HepG2 (cell line): ENCODE results near the gene SOX9. TPM values are rescaled to one million over a fixed set of nuclear protein-coding genes. Genes with fewer than 3 reads are reported as not detected.

Experiments
- ATAC-seq: fragments of 200-7000 bp; cut with Tn5 transposase; 3 replicates; pipeline ENCODE4 v1.9.1; 2020; ENCODE audit warnings: mild to moderate bottlenecking, moderate library complexity
- BruUV-seq: library from RNA; stranded (reverse); fragments of 400-500 nt; replicated peaks from 2 replicates; lab custom pipeline; 2021; lab: Mats Ljungman, UMichigan
- CTCF ChIA-PET: fragments of 300-600 bp; formaldehyde crosslinking; extraction: SDS; loops from one replicate; lab custom pipeline; 2021; ENCODE audit warnings: low total read pairs, inconsistent platforms, low intra/inter-chr PET ratio; lab: Yijun Ruan, JAX
- POLR2A ChIA-PET: fragments of 350-600 bp; sonication (Branson Sonifier 250); formaldehyde crosslinking; loops from one replicate; lab custom pipeline; 2020; ENCODE audit warnings: antibody characterized with exemption, inconsistent platforms; lab: Yijun Ruan, JAX
- DNase-seq: peaks from one replicate; pipeline ENCODE4 v3.0.0-alpha.2; 2015; ENCODE audit warnings: low spot score
- FAIRE-seq: peaks from 3 replicates; lab custom pipeline; 2011; peaks lifted over from hg19 to GRCh38; lab: Jason Lieb, UNC
- H2AFZ ChIP-seq: one replicate; pipeline ENCODE4 v1.6.1; 2011; ENCODE audit warnings: low read length, inconsistent platforms
- H3K27ac ChIP-seq: fragments of 300-600 bp; 3 replicates; pipeline ENCODE4 v1.8.0; 2011; ENCODE audit warnings: mixed run types, mild to moderate bottlenecking, mixed read lengths, low read length, inconsistent platforms; ENCODE audit not compliant: insufficient read depth; ENCODE audit errors: extremely low read length
- H3K27me3 ChIP-seq, 2 experiments: fragments of 200-600 bp in 1 of 2; 2 replicates in 1 of 2; 3 replicates in 1 of 2; pipeline versions ENCODE4 v1.6.0 to v1.8.0; 2011; ENCODE audit warnings: low read length in 2 of 2, mild to moderate bottlenecking in 2 of 2, moderate library complexity in 2 of 2, inconsistent platforms in 1 of 2; ENCODE audit not compliant: insufficient read depth in 2 of 2, control insufficient read depth in 1 of 2
- H3K36me3 ChIP-seq, 2 experiments: fragments of 200-600 bp in 1 of 2; replicated peaks in 1 of 2; 2 replicates in 1 of 2; 3 replicates in 1 of 2; pipeline versions ENCODE4 v1.5.1 to v1.8.0; 2011; ENCODE audit warnings: low read length in 2 of 2, inconsistent platforms in 1 of 2; ENCODE audit not compliant: insufficient read depth in 2 of 2, control insufficient read depth in 1 of 2
- H3K4me1 ChIP-seq: 2 replicates; pipeline ENCODE4 v1.5.1; 2012; ENCODE audit warnings: low read length, inconsistent platforms; ENCODE audit not compliant: insufficient read depth
- H3K4me2 ChIP-seq: 2 replicates; pipeline ENCODE4 v1.6.0; 2011; ENCODE audit warnings: low read depth, low read length, inconsistent platforms
- H3K4me3 ChIP-seq, 3 experiments: fragments of 200-600 bp in 1 of 3; sonication (generic), shearing (Covaris generic) in 1 of 3; replicated peaks in 1 of 3; 2 replicates each; pipeline ENCODE4 v1.5.1; 2011 to 2016; ENCODE audit warnings: low read length in 3 of 3, inconsistent platforms in 2 of 3, low read depth in 2 of 3, mild to moderate bottlenecking in 2 of 3, control low read depth in 1 of 3, mixed read lengths in 1 of 3; ENCODE audit not compliant: insufficient read depth in 1 of 3
- H3K79me2 ChIP-seq: one replicate; pipeline ENCODE4 v1.6.1; 2011; ENCODE audit warnings: low read length, inconsistent platforms; ENCODE audit not compliant: insufficient read depth
- H3K9ac ChIP-seq: 2 replicates; pipeline ENCODE4 v1.6.0; 2011; ENCODE audit warnings: mild to moderate bottlenecking, low read depth, low read length, inconsistent platforms; ENCODE audit not compliant: insufficient read depth
- H3K9me3 ChIP-seq: 2 replicates; pipeline ENCODE4 v1.5.1; 2012; ENCODE audit warnings: mild to moderate bottlenecking, low read length
- H4K20me1 ChIP-seq: 2 replicates; pipeline ENCODE4 v1.6.0; 2011; ENCODE audit warnings: inconsistent platforms, mild to moderate bottlenecking, low read length, moderate library complexity; ENCODE audit not compliant: insufficient read depth
- CHD2 ChIP-seq: IDR thresholded peaks from 2 replicates; pipeline ENCODE4 v1.6.1; 2011; ENCODE audit warnings: low read depth, low read length, improper control_type of control experiment
- JUN ChIP-seq: sonication (generic); formaldehyde crosslinking; IDR thresholded peaks from 2 replicates; pipeline ENCODE4 v1.4.0; 2020; ENCODE audit warnings: mild to moderate bottlenecking, missing genetic modification reagents
- KDM6A ChIP-seq: IDR thresholded peaks from 2 replicates; pipeline ENCODE4 v1.6.1; 2016; ENCODE audit warnings: low read depth
- MIER3 ChIP-seq: IDR thresholded peaks from 2 replicates; pipeline ENCODE4 v1.6.1; 2016; ENCODE audit warnings: missing compliant biosample characterization, borderline replicate concordance
- PHF5A ChIP-seq: IDR thresholded peaks from one replicate; pipeline ENCODE4 v1.6.1; 2018; ENCODE audit warnings: low read depth, missing genetic modification reagents; ENCODE audit not compliant: unreplicated experiment
- RARG ChIP-seq: sonication (generic); formaldehyde crosslinking; IDR thresholded peaks from 2 replicates; pipeline ENCODE4 v1.4.0; 2020; ENCODE audit warnings: low read depth, mild to moderate bottlenecking, missing genetic modification reagents
- SNAPC2 ChIP-seq: sonication (generic); formaldehyde crosslinking; IDR thresholded peaks from 2 replicates; pipeline ENCODE4 v1.8.1; 2022; ENCODE audit warnings: mild to moderate bottlenecking, missing genetic modification reagents
- TCF7 ChIP-seq: sonication (generic); IDR thresholded peaks from 2 replicates; pipeline ENCODE4 v1.6.1; 2016; ENCODE audit warnings: antibody characterized with exemption, low read depth
- ZNF33A ChIP-seq: sonication (generic); formaldehyde crosslinking; IDR thresholded peaks from 2 replicates; pipeline ENCODE4 v1.5.1; 2020; ENCODE audit warnings: missing genetic modification reagents, mild to moderate bottlenecking, moderate library complexity, borderline replicate concordance
- ZNF670 ChIP-seq: sonication (generic); formaldehyde crosslinking; IDR thresholded peaks from 2 replicates; pipeline ENCODE4 v1.8.0; 2022; ENCODE audit warnings: mild to moderate bottlenecking, missing genetic modification reagents, borderline replicate concordance
- ZNF724P ChIP-seq: sonication (generic); formaldehyde crosslinking; IDR thresholded peaks from 2 replicates; pipeline ENCODE4 v1.8.0; 2022; ENCODE audit warnings: missing genetic modification reagents, borderline replicate concordance
- ZNF747 ChIP-seq: sonication (generic); formaldehyde crosslinking; IDR thresholded peaks from 2 replicates; pipeline ENCODE4 v1.8.1; 2023; ENCODE audit warnings: missing genetic modification reagents, mild to moderate bottlenecking, borderline replicate concordance
- ZNF766 ChIP-seq: sonication (generic); formaldehyde crosslinking; IDR thresholded peaks from 2 replicates; pipeline ENCODE4 v1.5.0; 2020; ENCODE audit warnings: missing genetic modification reagents, borderline replicate concordance
- WGBS: methylation state at CpG from one replicate; pipeline ENCODE4 v1.1.6; 2017; ENCODE audit warnings: low lambda C conversion rate; 5-methylcytosine and 5-hydroxymethylcytosine counted together
- in situ Hi-C: cut with HindIII; loops from 2 replicates; pipeline ENCODE4 v1.10.0; 2017; ENCODE audit warnings: low pct_unique_long_range_greater_than_20kb; ENCODE audit not compliant: extremely low pct_ligation_motif_present
- intact Hi-C: fragments of 100-400 bp; cut with micrococcal nuclease; formaldehyde crosslinking; loops from one replicate; pipeline ENCODE4 v1.10.0; 2022; ENCODE audit not compliant: unreplicated experiment
- polyA plus RNA-seq, 8 experiments: library from polyadenylated mRNA; depleted of rRNA in 3 of 8; stranded (reverse) in 7 of 8; unstranded in 1 of 8; fragments of >200 nt; fragmentation: Illumina TruSeq in 4 of 8; extraction: Trizol in 4 of 8; gene quantifications; 2 replicates each; pipeline versions ENCODE4 v1.2.1 to v1.2.3, GENCODE V29; 2011 to 2016; ENCODE audit warnings: low read depth in 4 of 8, missing spikeins in 1 of 8, mixed read lengths in 1 of 8; ENCODE audit not compliant: insufficient read depth in 1 of 8
- total RNA-seq, 5 experiments: library from RNA; depleted of rRNA; stranded (reverse); fragments of >200 nt; fragmentation: Illumina TruSeq; extraction: Trizol; gene quantifications; 2 replicates each; pipeline ENCODE4 v1.2.3, GENCODE V29; 2016; ENCODE audit warnings: low read depth in 1 of 5
- TF ChIP-seq, protein P1 (sequence below): sonication (generic); formaldehyde crosslinking; IDR thresholded peaks from 2 replicates; pipeline ENCODE4 v1.4.0; 2020; ENCODE audit warnings: missing genetic modification reagents, mild to moderate bottlenecking, borderline replicate concordance
- TF ChIP-seq, protein P2 (sequence below): sonication (generic); formaldehyde crosslinking; IDR thresholded peaks from 2 replicates; pipeline ENCODE4 v1.4.0; 2020; ENCODE audit warnings: missing genetic modification reagents
- TF ChIP-seq, protein P3 (sequence below): sonication (generic); formaldehyde crosslinking; IDR thresholded peaks from 2 replicates; pipeline ENCODE4 v1.8.1; 2023; ENCODE audit warnings: mild to moderate bottlenecking, missing genetic modification reagents
- TF ChIP-seq, protein P4 (sequence below): sonication (generic); formaldehyde crosslinking; IDR thresholded peaks from 2 replicates; pipeline ENCODE4 v1.5.0; 2020; ENCODE audit warnings: missing genetic modification reagents

SOX9 gene
- total and polyA plus RNA-seq, 2 of the 13 experiments (the other 11 are each of a cell fraction or from before 2014, with no cell fraction given): 16.1 to 27.6 TPM

DNA sequence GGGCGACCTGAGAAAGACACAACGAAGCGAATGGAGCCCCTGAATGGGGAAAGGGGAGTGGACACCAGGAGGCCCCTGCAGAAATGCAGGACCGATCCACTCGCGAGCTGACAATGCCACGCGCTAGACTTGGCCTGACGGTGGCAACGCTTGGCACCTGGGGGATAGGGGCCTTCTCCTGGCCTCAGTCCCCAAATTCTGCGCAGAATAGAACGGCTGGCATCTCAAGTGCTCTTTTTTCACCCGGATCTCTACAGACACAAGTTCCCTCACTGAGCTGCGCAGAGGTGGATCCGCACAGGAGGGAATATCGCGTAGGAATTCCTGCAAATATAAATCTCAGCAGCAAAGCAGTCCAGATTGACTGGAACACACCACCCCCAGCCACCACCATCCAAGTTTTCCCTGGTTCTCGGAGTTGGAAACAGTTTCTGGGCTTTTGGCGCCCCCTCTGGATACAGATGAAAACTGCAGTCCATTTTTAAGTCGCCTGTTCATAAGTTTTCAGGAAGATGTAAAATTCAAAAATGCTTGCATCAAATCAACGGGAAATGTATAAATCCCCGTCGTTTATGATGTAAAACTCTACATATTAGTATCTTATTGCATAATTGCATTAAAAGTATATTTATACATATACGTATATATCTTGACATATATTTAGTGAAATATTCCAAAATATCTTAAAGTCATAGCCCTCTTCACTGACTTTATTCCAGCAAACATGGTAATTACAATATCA is 2.3 kb upstream of the SOX9 start:
- H2AFZ ChIP-seq: no peak overlapping the region
- H3K27me3 ChIP-seq: no peaks in the 10 kb centered on the region; a peak in 1 of 5 replicates
- H3K9me3 ChIP-seq: no peaks in the 10 kb centered on the region
- intact Hi-C loops: loop anchor here (1.0 to 10.0 kb wide), 6 partner anchors 25 to 1481 kb away; no protein-coding TSS in a partner anchor
- H3K4me1 ChIP-seq: peaks cover 27% of the 10 kb centered on the region
- in situ Hi-C loops: loop anchor here (5.0 to 10.0 kb wide), 3 partner anchors 646 to 1484 kb away; no protein-coding TSS in a partner anchor
- peak overlapping the region; percentile 93 for H3K4me2 ChIP-seq
- peak overlapping the region; percentile 65 to 100 (median 86); a peak in 5 of 6 replicates for H3K4me3 ChIP-seq
- 47% methylated on average over 24 of the region's 24 CpGs for WGBS
- peaks cover 32% of the 10 kb centered on the region for H3K79me2 ChIP-seq
- H3K36me3 ChIP-seq: peaks cover 6 to 10% of the 10 kb centered on the region in 2 experiments
- ATAC-seq (no peak), DNase-seq (peak; percentile 75), FAIRE-seq (peak; percentile 90)
- peak overlapping the region; percentile 75 for H3K9ac ChIP-seq
- H3K27ac ChIP-seq: no peak overlapping the region
- H4K20me1 ChIP-seq: peaks cover 27% of the 10 kb centered on the region
- ChIA-PET POLR2A (interaction anchor here (0.5 to 6.9 kb wide), 6 partner anchors 25 to 437 kb away, joined by 3 to 96 read pairs (median 48); no protein-coding TSS in a partner anchor), CTCF (interaction anchor here (0.6 to 2.3 kb wide), 6 partner anchors 26 to 1033 kb away, joined by 3 to 15 read pairs (median 5); no protein-coding TSS in a partner anchor)
- no TSS peak for BruUV-seq
- TF ChIP-seq SNAPC2 (CRISPR knock-in tag) (no peak), ZNF670 (CRISPR knock-in tag) (no peak), ZNF766 (CRISPR knock-in tag) (no peak), TCF7 (no peak), ZNF33A (CRISPR knock-in tag) (0 out of 2 replicates have a peak, but pooled peaks have one; percentile 23), ZNF724P (CRISPR knock-in tag) (peak; percentile 51; the same call in 1 of the 2 replicates), JUN (CRISPR knock-in tag) (no peak), KDM6A (CRISPR knock-in tag) (no peak), RARG (CRISPR knock-in tag) (no peak), PHF5A (CRISPR knock-in tag) (no peak), MIER3 (CRISPR knock-in tag) (no peak), CHD2 (no peak), ZNF747 (CRISPR knock-in tag) (no peak)
- TF ChIP-seq, protein P1, sequence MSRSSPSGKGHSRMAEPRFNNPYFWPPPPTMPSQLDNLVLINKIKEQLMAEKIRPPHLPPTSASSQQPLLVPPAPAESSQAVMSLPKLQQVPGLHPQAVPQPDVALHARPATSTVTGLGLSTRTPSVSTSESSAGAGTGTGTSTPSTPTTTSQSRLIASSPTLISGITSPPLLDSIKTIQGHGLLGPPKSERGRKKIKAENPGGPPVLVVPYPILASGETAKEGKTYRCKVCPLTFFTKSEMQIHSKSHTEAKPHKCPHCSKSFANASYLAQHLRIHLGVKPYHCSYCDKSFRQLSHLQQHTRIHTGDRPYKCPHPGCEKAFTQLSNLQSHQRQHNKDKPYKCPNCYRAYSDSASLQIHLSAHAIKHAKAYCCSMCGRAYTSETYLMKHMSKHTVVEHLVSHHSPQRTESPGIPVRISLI: no peak
- TF ChIP-seq, protein P2, sequence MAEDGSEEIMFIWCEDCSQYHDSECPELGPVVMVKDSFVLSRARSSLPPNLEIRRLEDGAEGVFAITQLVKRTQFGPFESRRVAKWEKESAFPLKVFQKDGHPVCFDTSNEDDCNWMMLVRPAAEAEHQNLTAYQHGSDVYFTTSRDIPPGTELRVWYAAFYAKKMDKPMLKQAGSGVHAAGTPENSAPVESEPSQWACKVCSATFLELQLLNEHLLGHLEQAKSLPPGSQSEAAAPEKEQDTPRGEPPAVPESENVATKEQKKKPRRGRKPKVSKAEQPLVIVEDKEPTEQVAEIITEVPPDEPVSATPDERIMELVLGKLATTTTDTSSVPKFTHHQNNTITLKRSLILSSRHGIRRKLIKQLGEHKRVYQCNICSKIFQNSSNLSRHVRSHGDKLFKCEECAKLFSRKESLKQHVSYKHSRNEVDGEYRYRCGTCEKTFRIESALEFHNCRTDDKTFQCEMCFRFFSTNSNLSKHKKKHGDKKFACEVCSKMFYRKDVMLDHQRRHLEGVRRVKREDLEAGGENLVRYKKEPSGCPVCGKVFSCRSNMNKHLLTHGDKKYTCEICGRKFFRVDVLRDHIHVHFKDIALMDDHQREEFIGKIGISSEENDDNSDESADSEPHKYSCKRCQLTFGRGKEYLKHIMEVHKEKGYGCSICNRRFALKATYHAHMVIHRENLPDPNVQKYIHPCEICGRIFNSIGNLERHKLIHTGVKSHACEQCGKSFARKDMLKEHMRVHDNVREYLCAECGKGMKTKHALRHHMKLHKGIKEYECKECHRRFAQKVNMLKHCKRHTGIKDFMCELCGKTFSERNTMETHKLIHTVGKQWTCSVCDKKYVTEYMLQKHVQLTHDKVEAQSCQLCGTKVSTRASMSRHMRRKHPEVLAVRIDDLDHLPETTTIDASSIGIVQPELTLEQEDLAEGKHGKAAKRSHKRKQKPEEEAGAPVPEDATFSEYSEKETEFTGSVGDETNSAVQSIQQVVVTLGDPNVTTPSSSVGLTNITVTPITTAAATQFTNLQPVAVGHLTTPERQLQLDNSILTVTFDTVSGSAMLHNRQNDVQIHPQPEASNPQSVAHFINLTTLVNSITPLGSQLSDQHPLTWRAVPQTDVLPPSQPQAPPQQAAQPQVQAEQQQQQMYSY: no peak
- TF ChIP-seq, protein P3, sequence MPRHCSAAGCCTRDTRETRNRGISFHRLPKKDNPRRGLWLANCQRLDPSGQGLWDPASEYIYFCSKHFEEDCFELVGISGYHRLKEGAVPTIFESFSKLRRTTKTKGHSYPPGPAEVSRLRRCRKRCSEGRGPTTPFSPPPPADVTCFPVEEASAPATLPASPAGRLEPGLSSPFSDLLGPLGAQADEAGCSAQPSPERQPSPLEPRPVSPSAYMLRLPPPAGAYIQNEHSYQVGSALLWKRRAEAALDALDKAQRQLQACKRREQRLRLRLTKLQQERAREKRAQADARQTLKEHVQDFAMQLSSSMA (CRISPR knock-in tag): no peak
- TF ChIP-seq, protein P4, sequence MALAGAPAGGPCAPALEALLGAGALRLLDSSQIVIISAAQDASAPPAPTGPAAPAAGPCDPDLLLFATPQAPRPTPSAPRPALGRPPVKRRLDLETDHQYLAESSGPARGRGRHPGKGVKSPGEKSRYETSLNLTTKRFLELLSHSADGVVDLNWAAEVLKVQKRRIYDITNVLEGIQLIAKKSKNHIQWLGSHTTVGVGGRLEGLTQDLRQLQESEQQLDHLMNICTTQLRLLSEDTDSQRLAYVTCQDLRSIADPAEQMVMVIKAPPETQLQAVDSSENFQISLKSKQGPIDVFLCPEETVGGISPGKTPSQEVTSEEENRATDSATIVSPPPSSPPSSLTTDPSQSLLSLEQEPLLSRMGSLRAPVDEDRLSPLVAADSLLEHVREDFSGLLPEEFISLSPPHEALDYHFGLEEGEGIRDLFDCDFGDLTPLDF (CRISPR knock-in tag): no peak
